Measurements from ENCODE around the gene GCK. TPM values are rescaled to one million over a fixed set of nuclear protein-coding genes. Genes with fewer than 3 reads are reported as not detected.

Gene GCK
- total and polyA plus RNA-seq, 2 donors (not counting 3 experiments of a cell fraction or from before 2014, with no cell fraction given) = 0.17 to 0.51 TPM

DNA sequence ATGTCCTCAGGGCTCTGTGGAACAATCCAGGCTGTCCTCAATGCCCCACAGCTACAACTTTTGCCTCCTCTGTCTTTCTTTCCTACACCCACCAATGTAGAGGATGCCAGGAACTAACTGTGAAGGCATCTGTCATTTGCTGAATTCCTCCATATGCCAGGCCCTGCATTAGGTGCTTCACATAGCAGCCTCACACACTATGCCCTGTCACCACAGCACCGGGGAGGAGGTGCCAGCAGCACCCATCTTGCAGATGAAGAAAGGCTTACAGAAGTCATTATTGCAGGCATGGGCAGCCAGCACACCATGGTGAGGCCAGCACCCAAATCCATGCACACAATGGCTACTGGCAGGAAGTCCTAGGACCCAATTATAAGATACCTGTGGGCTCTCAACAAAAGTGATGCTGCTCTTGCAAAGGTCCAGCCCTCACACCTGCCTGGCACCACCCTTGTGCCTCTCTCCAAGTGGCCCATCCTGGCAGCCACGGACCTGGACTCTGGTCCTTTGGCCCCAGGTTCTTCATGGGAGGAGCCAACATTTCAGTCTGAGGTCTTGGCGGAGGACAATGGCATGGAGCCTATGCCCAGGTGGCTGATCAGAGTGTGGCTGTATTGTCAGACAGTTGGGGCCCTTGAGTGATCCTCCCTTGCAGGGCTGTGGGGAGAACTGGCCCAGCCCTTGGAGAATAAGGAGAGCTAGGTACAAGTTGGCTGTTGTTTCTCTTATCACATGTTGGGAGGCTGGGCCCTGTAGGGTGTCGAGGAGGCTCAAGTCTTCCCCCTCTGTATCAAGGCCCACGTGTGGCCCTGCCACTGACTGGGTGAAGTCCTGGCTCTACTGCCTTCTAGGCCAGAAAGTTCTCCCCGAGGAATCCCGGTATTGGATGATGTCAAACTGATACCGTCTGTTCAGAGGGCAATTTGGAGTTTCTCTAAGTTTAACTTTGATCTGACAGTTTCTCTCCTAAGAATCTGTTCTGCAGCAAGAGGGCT lies 33.8 kb downstream of the GCK start:
- no peak overlapping the region for H3K4me3 ChIP-seq (replicated peaks in 1 of 3; ENCODE audit: insufficient read depth in 1 of 3, low read depth in 1 of 3, low read length in 3 of 3)
- no peak overlapping the region for H3K27ac ChIP-seq (ENCODE audit: insufficient read depth, low read depth, low read length)
- CTCF ChIA-PET = interaction anchor here (0.9 to 1.1 kb wide), 2 partner anchors 13 to 15 kb away, joined by 3 read pairs; no protein-coding TSS in a partner anchor
- no peaks in the 10 kb centered on the region for H3K4me1 ChIP-seq (ENCODE audit: control insufficient read depth, extremely low read depth, insufficient read depth, low read length)
- no peaks in the 10 kb centered on the region for H3K79me2 ChIP-seq (ENCODE audit: control insufficient read depth, insufficient read depth, low read length)
- no peaks in the 10 kb centered on the region for H3K9me1 ChIP-seq (replicated peaks; ENCODE audit: control insufficient read depth, extremely low read depth, insufficient read depth, low read length)
- BruUV-seq (replicated peaks) = no TSS peak
- no peaks in the 10 kb centered on the region for H4K20me1 ChIP-seq (replicated peaks; ENCODE audit: control insufficient read depth, extremely low read depth, insufficient read depth, low read length)
- DNase-seq (ENCODE audit: low read depth, low spot score) (no peak), FAIRE-seq (no peak)
- dilution Hi-C loops (cut with MboI; ENCODE audit: extremely low pct_ligation_motif_present, low sequenced_read_pairs) (no loop called here), intact Hi-C loops (cut with micrococcal nuclease) (no loop called here)
- no peaks in the 10 kb centered on the region for H3K9me3 ChIP-seq (replicated peaks; ENCODE audit: control insufficient read depth, insufficient read depth, low read length)
- no peak overlapping the region for H3K4me2 ChIP-seq (ENCODE audit: insufficient read depth, low read length)
- H2AFZ ChIP-seq (ENCODE audit: low read depth, low read length) = no peak overlapping the region
- no peaks in the 10 kb centered on the region for H3K36me3 ChIP-seq (ENCODE audit: control insufficient read depth in 2 of 2, extremely low read depth in 1 of 2, insufficient read depth in 2 of 2, low read length in 2 of 2)
- TF ChIP-seq GATA2 (IDR thresholded peaks at IDR 0.05; ENCODE audit: insufficient read depth, insufficient read length, low read depth, low read length) (no peak), POLR2AphosphoS5 (IDR thresholded peaks at IDR 0.05; ENCODE audit: insufficient read depth, low read depth, low read length) (no peak), JUN (IDR thresholded peaks at IDR 0.05; ENCODE audit: borderline replicate concordance, insufficient read depth, insufficient read length, low read depth) (no peak), MYC (IDR thresholded peaks at IDR 0.05; ENCODE audit: low read depth, low read length) (no peak), POLR2A (IDR thresholded peaks at IDR 0.05; ENCODE audit: low read depth, low read length) (no peak), FOS (IDR thresholded peaks at IDR 0.05; ENCODE audit: borderline replicate concordance, insufficient read depth, low read length) (no peak)
- TF ChIP-seq, protein P1, sequence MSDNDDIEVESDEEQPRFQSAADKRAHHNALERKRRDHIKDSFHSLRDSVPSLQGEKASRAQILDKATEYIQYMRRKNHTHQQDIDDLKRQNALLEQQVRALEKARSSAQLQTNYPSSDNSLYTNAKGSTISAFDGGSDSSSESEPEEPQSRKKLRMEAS (IDR thresholded peaks at IDR 0.05; ENCODE audit: insufficient read depth, insufficient read length) = no peak
- TF ChIP-seq, protein P2, sequence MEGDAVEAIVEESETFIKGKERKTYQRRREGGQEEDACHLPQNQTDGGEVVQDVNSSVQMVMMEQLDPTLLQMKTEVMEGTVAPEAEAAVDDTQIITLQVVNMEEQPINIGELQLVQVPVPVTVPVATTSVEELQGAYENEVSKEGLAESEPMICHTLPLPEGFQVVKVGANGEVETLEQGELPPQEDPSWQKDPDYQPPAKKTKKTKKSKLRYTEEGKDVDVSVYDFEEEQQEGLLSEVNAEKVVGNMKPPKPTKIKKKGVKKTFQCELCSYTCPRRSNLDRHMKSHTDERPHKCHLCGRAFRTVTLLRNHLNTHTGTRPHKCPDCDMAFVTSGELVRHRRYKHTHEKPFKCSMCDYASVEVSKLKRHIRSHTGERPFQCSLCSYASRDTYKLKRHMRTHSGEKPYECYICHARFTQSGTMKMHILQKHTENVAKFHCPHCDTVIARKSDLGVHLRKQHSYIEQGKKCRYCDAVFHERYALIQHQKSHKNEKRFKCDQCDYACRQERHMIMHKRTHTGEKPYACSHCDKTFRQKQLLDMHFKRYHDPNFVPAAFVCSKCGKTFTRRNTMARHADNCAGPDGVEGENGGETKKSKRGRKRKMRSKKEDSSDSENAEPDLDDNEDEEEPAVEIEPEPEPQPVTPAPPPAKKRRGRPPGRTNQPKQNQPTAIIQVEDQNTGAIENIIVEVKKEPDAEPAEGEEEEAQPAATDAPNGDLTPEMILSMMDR (IDR thresholded peaks at IDR 0.05; ENCODE audit: extremely low read depth in 1 of 2, insufficient read depth in 1 of 2, low read depth in 1 of 2, low read length in 2 of 2) = no peak
- H3K9ac ChIP-seq (replicated peaks; ENCODE audit: extremely low read depth, insufficient read depth, low read length) = no peak overlapping the region
- POLR2A ChIA-PET = no interaction called here
- H3K27me3 ChIP-seq (ENCODE audit: control insufficient read depth in 2 of 2, insufficient read depth in 2 of 2, low read length in 2 of 2) = no peaks in the 10 kb centered on the region
